ENCODE results near the gene KANSL1. TPM values are rescaled to one million over a fixed set of nuclear protein-coding genes. Genes with fewer than 3 reads are reported as not detected.
"Not testable (repeated sequence)": the region's sequence is repeated elsewhere in the genome, so short reads cannot be mapped to it uniquely, and the experiment has no call there.

Gene KANSL1
- total RNA-seq, 4 donors from 2014 or later = 53.8 to 107 (median 60.6) TPM

- no peak overlapping the region for H3K4me3 ChIP-seq (ENCODE audit: low read depth, poor library complexity, severe bottlenecking)
- TF ChIP-seq CTCF (IDR thresholded peaks at IDR 0.05) (no peak), POLR2A (IDR thresholded peaks at IDR 0.05) (no peak)
- DNase-seq (ENCODE audit: low spot score in 2 of 2) = no peak
- WGBS, 2 donors = 91% methylated on average over 7 of the region's 7 CpGs
- intact Hi-C loops (cut with DNase I; ENCODE audit: low total_unique reads) = no loop called here
Measured at GRCh38 chr17:46184696-46185095, 8.5 kb downstream of the KANSL1 start.

DNA sequence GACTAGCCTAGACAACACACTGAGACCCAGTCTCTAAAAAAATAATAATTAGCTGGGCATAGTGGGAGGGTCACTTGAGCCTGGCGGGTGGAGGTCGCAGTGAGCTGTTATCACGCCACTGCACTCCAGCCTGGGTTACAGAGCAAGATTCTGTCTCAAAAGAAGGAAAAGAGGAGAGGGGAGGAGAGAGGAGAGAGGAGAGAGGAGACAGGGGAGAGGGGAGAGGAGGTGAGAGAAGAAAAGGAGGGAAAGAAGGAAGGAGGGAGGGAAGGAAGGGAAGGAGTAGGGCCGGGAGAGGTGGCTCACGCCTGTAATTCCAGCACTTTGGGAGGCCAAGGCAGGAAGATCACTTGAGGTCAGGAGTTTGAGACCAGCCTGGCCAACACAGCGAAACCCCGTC is 9.8 kb downstream of the KANSL1 start:
- intact Hi-C loops (cut with DNase I; ENCODE audit: low total_unique reads); H3K4me3 ChIP-seq (ENCODE audit: low read depth, poor library complexity, severe bottlenecking); DNase-seq (ENCODE audit: low spot score in 2 of 2): not testable (repeated sequence)
- 93 to 94% methylated on average over 7 of the region's 7 CpGs for WGBS, 2 donors

DNA sequence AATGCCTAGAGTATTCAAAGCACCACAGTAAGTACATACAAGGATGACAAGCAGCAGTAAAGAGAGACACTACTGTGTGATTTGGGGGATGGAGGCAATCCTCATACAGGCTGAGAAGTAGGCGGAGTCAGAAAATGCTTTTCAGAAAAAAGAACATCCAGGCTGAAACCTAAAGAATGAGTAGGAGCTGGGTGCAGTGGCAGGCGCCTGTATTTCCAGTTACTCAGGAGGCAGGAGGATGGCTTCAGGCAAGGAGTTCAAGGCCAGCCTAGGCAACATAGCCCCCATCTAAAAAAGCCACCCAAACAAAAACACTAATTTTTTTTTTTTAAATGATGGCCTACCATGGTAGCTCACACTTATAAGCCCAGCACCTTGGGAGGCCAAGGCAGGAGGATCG is 10.3 kb downstream of the KANSL1 start:
- intact Hi-C loops (cut with DNase I; ENCODE audit: low total_unique reads) = no loop called here
- TF ChIP-seq CTCF (IDR thresholded peaks at IDR 0.05) (no peak), POLR2A (IDR thresholded peaks at IDR 0.05) (no peak)
- WGBS, 2 donors = 88 to 94% methylated on average over 3 of the region's 3 CpGs
- H3K4me3 ChIP-seq (ENCODE audit: low read depth, poor library complexity, severe bottlenecking) = no peak overlapping the region
- no peak for DNase-seq (ENCODE audit: low spot score in 2 of 2)

DNA sequence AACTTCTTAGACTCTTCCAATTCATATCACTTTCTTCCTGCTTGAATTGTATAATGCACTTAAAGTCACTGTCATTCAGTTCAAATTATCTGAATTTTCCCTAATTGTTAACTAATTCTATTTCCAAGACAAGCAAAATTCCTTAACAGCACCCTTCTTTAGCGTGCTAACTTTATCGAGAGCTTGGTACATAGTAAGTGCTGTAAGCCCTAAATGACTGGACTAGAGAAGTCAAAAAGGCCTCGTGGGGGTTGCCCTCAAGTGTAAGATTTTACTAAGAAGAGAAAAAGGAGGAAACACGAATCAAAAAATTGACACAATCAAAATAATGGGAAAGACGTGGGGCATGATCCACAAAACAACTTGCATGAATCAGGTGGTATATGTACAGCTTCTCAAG is 11.3 kb downstream of the KANSL1 start:
- no peak for TF ChIP-seq POLR2A (IDR thresholded peaks at IDR 0.05)
- TF ChIP-seq CTCF (IDR thresholded peaks at IDR 0.05) = no peak
- 68 to 72% methylated on average over 5 of the region's 5 CpGs for WGBS, 2 donors
- H3K4me3 ChIP-seq (ENCODE audit: low read depth, poor library complexity, severe bottlenecking) = no peak overlapping the region
- intact Hi-C loops (cut with DNase I; ENCODE audit: low total_unique reads) = no loop called here
- no peak for DNase-seq (ENCODE audit: low spot score in 2 of 2)

GRCh38 chr17:46181316-46181715 is 11.9 kb downstream of the KANSL1 start:
- intact Hi-C loops (cut with DNase I; ENCODE audit: low total_unique reads); H3K4me3 ChIP-seq (ENCODE audit: low read depth, poor library complexity, severe bottlenecking); DNase-seq (ENCODE audit: low spot score in 2 of 2): not testable (repeated sequence)
- 92 to 94% methylated on average over 14 of the region's 14 CpGs for WGBS, 2 donors

GRCh38 chr17:46180892-46181274 is 12.3 kb downstream of the KANSL1 start:
- TF ChIP-seq CTCF (IDR thresholded peaks at IDR 0.05) (no peak), POLR2A (IDR thresholded peaks at IDR 0.05) (no peak)
- no peak for DNase-seq (ENCODE audit: low spot score in 2 of 2)
- 64 to 70% methylated on average over 2 of the region's 2 CpGs for WGBS, 2 donors
- no peak overlapping the region for H3K4me3 ChIP-seq (ENCODE audit: low read depth, poor library complexity, severe bottlenecking)
- intact Hi-C loops (cut with DNase I; ENCODE audit: low total_unique reads) = no loop called here

DNA sequence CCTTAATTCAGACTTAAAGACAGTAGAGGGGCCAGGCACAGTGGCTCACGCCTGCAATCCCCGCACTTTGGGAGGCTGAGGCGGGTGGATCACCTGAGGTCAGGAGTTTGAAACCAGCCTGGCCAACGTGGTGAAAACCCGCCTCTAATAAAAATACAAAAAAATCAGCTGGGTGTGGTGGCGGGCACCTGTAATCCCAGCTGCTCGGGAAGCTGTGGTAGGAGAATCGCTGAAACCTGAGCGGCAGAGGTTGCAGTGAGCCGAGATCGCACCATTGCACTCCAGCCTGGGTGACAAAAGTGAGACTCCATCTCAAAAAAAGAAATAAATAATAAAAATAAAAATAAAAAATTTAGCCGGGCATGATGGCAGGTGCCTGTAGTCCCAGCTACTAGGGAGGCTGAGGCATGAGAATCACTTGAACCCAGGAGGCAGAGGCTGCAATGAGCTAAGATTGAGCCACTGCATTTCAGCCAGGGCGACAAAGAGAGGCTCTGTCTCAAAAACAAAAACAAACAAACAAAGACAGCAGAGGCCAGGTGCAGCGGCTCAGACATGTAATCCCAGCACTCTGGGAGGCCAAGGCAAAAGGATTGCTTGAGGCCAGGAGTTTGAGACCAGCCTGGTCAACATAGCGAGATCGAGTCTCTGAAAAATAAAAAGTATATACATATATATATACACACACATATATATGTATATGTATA is 12.9 kb downstream of the KANSL1 start:
- WGBS, 2 donors = 90 to 91% methylated on average over 16 of the region's 16 CpGs
- intact Hi-C loops (cut with DNase I; ENCODE audit: low total_unique reads); H3K4me3 ChIP-seq (ENCODE audit: low read depth, poor library complexity, severe bottlenecking); DNase-seq (ENCODE audit: low spot score in 2 of 2): not testable (repeated sequence)
